Measurements from ENCODE around the gene ZFPL1.

ZFPL1 gene

DNA sequence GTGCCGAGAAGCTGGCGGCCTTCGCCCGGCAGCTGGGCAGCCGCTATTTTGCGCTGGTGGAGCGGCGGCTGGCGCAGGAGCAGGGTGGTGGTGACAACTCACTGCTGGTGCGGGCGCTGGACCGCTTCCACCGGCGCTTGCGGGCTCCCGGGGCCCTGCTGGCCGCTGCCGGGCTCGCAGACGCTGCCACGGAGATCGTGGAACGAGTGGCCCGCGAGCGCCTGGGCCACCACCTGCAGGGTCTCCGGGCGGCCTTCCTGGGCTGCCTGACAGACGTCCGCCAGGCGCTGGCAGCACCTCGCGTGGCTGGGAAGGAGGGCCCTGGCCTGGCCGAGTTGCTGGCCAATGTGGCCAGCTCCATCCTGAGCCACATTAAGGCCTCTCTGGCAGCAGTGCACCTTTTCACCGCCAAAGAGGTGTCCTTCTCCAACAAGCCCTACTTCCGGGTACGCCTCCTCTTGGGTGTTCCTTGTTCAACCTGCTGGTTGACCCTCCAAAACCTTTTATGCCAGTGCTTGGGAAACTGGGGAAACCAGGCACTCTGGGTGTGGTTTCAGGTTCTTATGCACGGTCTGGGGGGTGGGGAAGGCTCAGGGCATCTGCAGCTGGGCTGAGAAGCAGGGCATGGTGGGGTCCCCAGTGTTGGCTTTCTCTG, 24.6 kb downstream of the ZFPL1 start:
- no peaks in the 10 kb centered on the region for H3K27me3 ChIP-seq (ENCODE audit: low read length)
- H3K27ac ChIP-seq (ENCODE audit: low read depth, low read length) = no peak overlapping the region
- no peak overlapping the region for H3K9ac ChIP-seq (ENCODE audit: low read length)
- H3K4me2 ChIP-seq (ENCODE audit: low read depth, low read length, poor library complexity, severe bottlenecking) = no peak overlapping the region
- no peaks in the 10 kb centered on the region for H3K79me2 ChIP-seq (ENCODE audit: insufficient read depth, low read length)
- H4K20me1 ChIP-seq (ENCODE audit: low read depth, low read length) = no peaks in the 10 kb centered on the region
- TF ChIP-seq EZH2phosphoT487 (conservative IDR thresholded peaks at IDR 0.05; ENCODE audit: low read length) = no peak
- TF ChIP-seq, protein P1, sequence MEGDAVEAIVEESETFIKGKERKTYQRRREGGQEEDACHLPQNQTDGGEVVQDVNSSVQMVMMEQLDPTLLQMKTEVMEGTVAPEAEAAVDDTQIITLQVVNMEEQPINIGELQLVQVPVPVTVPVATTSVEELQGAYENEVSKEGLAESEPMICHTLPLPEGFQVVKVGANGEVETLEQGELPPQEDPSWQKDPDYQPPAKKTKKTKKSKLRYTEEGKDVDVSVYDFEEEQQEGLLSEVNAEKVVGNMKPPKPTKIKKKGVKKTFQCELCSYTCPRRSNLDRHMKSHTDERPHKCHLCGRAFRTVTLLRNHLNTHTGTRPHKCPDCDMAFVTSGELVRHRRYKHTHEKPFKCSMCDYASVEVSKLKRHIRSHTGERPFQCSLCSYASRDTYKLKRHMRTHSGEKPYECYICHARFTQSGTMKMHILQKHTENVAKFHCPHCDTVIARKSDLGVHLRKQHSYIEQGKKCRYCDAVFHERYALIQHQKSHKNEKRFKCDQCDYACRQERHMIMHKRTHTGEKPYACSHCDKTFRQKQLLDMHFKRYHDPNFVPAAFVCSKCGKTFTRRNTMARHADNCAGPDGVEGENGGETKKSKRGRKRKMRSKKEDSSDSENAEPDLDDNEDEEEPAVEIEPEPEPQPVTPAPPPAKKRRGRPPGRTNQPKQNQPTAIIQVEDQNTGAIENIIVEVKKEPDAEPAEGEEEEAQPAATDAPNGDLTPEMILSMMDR (IDR thresholded peaks at IDR 0.05; ENCODE audit: insufficient read depth, low read length, poor library complexity, severe bottlenecking) = no peak
- H3F3A ChIP-seq (ENCODE audit: insufficient read depth) = peaks cover 9% of the 10 kb centered on the region
- no peak overlapping the region for H2AFZ ChIP-seq (ENCODE audit: low read depth, low read length, severe bottlenecking)
- no peak overlapping the region for H3K4me3 ChIP-seq (ENCODE audit: insufficient read depth, low read length, poor library complexity, severe bottlenecking)
- H3K9me2 ChIP-seq (replicated peaks; ENCODE audit: insufficient read depth, low read length) = no peaks in the 10 kb centered on the region
- no peaks in the 10 kb centered on the region for H3K9me3 ChIP-seq (ENCODE audit: insufficient read depth, low read length)
- no peaks in the 10 kb centered on the region for H3K36me3 ChIP-seq (ENCODE audit: low read length)

DNA sequence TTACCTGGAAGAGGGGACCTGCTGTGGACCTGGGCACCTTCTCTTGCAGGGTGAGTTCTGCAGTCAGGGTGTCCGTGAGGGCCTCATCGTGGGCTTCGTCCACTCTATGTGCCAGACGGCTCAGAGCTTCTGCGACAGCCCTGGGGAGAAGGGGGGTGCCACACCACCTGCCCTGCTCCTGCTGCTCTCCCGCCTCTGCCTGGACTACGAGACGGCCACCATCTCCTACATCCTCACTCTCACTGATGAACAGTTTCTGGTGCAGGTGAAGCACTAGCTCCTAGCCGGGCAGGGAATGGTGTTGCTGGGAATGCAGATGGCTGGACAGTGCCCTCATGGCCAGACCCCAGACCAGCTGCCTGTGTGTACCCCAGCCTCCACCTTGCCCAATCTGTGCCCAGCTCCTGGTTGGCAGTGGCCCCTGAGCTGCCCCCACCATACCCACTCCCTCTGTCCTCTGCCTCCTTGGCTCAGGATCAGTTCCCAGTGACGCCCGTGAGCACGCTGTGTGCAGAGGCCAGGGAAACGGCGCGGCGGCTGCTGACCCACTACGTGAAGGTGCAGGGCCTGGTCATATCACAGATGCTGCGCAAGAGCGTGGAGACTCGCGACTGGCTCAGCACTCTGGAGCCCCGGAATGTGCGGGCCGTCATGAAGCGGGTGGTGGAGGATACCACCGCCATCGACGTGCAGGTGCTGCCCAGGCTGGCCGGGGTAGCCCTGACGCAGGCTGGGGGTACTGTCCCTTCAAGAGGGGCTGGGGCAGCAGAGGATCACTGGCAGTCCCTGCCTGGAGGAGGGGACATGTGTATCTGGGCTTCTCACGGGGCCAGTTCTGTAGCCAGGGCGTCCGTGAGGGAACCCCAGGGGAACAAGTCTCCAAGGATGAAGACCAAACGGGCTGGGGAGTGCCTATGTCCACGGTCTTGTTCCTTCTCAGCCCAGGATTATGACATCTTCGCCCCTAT, 25.5 kb downstream of the ZFPL1 start:
- Histone ChIP-seq H3K36me3 (ENCODE audit: low read length) (no peaks in the 10 kb centered on the region), H3K27ac (ENCODE audit: low read depth, low read length) (no peak overlapping the region), H2AFZ (ENCODE audit: low read depth, low read length, severe bottlenecking) (no peak overlapping the region), H3K27me3 (ENCODE audit: low read length) (no peaks in the 10 kb centered on the region), H4K20me1 (ENCODE audit: low read depth, low read length) (no peaks in the 10 kb centered on the region), H3K9me2 (replicated peaks; ENCODE audit: insufficient read depth, low read length) (no peaks in the 10 kb centered on the region), H3K9ac (ENCODE audit: low read length) (no peak overlapping the region), H3K4me3 (ENCODE audit: insufficient read depth, low read length, poor library complexity, severe bottlenecking) (no peak overlapping the region), H3K79me2 (ENCODE audit: insufficient read depth, low read length) (no peaks in the 10 kb centered on the region), H3K9me3 (ENCODE audit: insufficient read depth, low read length) (no peaks in the 10 kb centered on the region), H3K4me2 (ENCODE audit: low read depth, low read length, poor library complexity, severe bottlenecking) (no peak overlapping the region), H3F3A (ENCODE audit: insufficient read depth) (peaks cover 16% of the 10 kb centered on the region)
- TF ChIP-seq EZH2phosphoT487 (conservative IDR thresholded peaks at IDR 0.05; ENCODE audit: low read length) = no peak
- TF ChIP-seq, protein P1 (IDR thresholded peaks at IDR 0.05; ENCODE audit: insufficient read depth, low read length, poor library complexity, severe bottlenecking) = no peak

DNA sequence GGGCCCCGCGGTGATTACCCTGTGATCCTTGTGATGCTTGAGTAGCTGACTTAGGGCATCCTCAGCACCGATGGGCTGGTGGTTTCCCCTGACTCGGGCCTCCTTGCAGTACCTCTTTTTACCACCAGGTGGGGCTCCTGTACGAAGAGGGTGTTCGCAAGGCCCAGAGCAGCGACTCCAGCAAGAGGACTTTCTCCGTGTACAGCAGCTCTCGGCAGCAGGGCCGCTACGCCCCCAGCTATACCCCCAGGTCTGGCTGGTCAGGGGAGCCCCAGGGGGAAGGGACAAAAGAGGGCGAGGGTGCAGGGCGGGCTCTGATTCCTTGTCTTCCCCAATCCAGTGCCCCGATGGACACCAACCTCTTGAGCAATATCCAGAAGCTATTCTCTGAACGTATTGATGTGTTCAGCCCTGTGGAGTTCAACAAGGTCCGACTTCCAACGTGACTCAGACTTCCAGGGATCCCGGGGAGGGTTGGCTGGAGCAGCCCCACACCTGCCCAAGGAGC, 26.4 kb downstream of the ZFPL1 start:
- Histone ChIP-seq H3K36me3 (ENCODE audit: low read length) (no peaks in the 10 kb centered on the region), H3F3A (ENCODE audit: insufficient read depth) (peaks cover 16% of the 10 kb centered on the region), H3K4me3 (ENCODE audit: insufficient read depth, low read length, poor library complexity, severe bottlenecking) (no peak overlapping the region), H2AFZ (ENCODE audit: low read depth, low read length, severe bottlenecking) (no peak overlapping the region), H3K27ac (ENCODE audit: low read depth, low read length) (peak overlapping the region; percentile 47), H4K20me1 (ENCODE audit: low read depth, low read length) (no peaks in the 10 kb centered on the region), H3K9ac (ENCODE audit: low read length) (peak overlapping the region; percentile 14; the same call in 1 of the 2 replicates), H3K4me2 (ENCODE audit: low read depth, low read length, poor library complexity, severe bottlenecking) (peak overlapping the region; percentile 15), H3K9me2 (replicated peaks; ENCODE audit: insufficient read depth, low read length) (no peaks in the 10 kb centered on the region), H3K27me3 (ENCODE audit: low read length) (no peaks in the 10 kb centered on the region), H3K9me3 (ENCODE audit: insufficient read depth, low read length) (no peaks in the 10 kb centered on the region), H3K79me2 (ENCODE audit: insufficient read depth, low read length) (no peaks in the 10 kb centered on the region)
- no peak for TF ChIP-seq EZH2phosphoT487 (conservative IDR thresholded peaks at IDR 0.05; ENCODE audit: low read length)
- TF ChIP-seq, protein P1 (IDR thresholded peaks at IDR 0.05; ENCODE audit: insufficient read depth, low read length, poor library complexity, severe bottlenecking) = peak; percentile 82
